ENCODE results near the gene IRS2. TPM values are rescaled to one million over a fixed set of nuclear protein-coding genes. Genes with fewer than 3 reads are reported as not detected.

IRS2 gene
- total RNA-seq, 2 experiments from 2014 or later = 0.63 to 2.7 TPM

DNA sequence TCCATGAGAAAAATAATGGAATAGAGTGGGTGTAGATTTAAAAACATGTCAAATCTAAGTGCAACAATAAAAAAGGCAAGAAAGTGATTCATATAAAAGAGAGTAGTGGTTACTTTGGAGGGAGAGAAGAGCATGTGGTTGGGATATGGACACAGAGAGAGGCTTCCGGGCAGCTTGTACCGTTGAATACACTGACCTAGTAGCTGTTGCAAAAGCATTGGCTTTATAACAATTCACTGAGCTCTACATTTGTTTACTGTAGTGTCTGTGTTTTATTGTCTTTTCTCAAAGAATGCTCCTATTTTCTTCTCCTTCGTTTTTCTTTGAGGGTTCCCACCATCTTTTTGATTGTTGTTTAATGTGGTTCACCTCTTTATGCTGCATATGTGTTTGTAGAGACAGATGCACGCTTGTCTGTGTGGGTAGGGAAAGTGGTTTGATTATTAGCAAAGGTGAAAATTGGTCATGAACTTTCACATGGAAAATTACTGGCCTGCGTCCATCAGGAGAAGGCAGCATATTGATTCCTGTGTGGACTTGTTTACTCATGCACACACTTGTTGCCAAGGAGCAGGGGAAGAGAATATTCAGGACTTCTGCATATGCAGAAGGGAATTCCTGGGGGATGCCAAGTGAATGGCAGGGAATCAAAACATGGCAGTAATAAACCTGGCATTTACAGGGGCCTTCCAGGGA lies 29.9 kb upstream of the IRS2 start:
- CTCF ChIA-PET (ENCODE audit: unreplicated experiment) = no interaction called here
- no peak for DNase-seq (ENCODE audit: low spot score)
- no peak overlapping the region for H3K27ac ChIP-seq (ENCODE audit: low read depth, low read length, poor library complexity, severe bottlenecking)
- H3K9me3 ChIP-seq (ENCODE audit: low read length) = no peaks in the 10 kb centered on the region
- no TSS peak for BruUV-seq (replicated peaks)
- no peaks in the 10 kb centered on the region for H3K9me2 ChIP-seq (ENCODE audit: insufficient read depth, low read length)
- intact Hi-C loops (cut with micrococcal nuclease; ENCODE audit: unreplicated experiment) = no loop called here
- no peaks in the 10 kb centered on the region for H4K20me1 ChIP-seq (ENCODE audit: insufficient read depth, low read length)
- no peak overlapping the region for H3K4me3 ChIP-seq (ENCODE audit: low read depth, low read length, poor library complexity, severe bottlenecking)
- no peak overlapping the region for H2AFZ ChIP-seq (ENCODE audit: low read length)
- POLR2A ChIA-PET = no interaction called here
- no peaks in the 10 kb centered on the region for H3K36me3 ChIP-seq (ENCODE audit: insufficient read depth, low read length)
- H3K4me1 ChIP-seq (ENCODE audit: insufficient read depth, low read length, poor library complexity, severe bottlenecking) = no peaks in the 10 kb centered on the region
- TF ChIP-seq, protein P1, sequence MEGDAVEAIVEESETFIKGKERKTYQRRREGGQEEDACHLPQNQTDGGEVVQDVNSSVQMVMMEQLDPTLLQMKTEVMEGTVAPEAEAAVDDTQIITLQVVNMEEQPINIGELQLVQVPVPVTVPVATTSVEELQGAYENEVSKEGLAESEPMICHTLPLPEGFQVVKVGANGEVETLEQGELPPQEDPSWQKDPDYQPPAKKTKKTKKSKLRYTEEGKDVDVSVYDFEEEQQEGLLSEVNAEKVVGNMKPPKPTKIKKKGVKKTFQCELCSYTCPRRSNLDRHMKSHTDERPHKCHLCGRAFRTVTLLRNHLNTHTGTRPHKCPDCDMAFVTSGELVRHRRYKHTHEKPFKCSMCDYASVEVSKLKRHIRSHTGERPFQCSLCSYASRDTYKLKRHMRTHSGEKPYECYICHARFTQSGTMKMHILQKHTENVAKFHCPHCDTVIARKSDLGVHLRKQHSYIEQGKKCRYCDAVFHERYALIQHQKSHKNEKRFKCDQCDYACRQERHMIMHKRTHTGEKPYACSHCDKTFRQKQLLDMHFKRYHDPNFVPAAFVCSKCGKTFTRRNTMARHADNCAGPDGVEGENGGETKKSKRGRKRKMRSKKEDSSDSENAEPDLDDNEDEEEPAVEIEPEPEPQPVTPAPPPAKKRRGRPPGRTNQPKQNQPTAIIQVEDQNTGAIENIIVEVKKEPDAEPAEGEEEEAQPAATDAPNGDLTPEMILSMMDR (conservative IDR thresholded peaks at IDR 0.05; ENCODE audit: low read length) = no peak
- no peak for TF ChIP-seq EZH2phosphoT487 (IDR thresholded peaks at IDR 0.05; ENCODE audit: borderline replicate concordance, low read depth, low read length)
- H3K79me2 ChIP-seq (ENCODE audit: insufficient read depth, low read depth, low read length) = no peaks in the 10 kb centered on the region
- H3K4me2 ChIP-seq (ENCODE audit: low read length) = no peak overlapping the region

- no TSS peak for BruUV-seq (replicated peaks)
- Histone ChIP-seq H3K27ac (ENCODE audit: low read depth, low read length, poor library complexity, severe bottlenecking) (no peak overlapping the region), H3K79me2 (ENCODE audit: insufficient read depth, low read depth, low read length) (no peaks in the 10 kb centered on the region), H3K4me2 (ENCODE audit: low read length) (no peak overlapping the region), H3K36me3 (ENCODE audit: insufficient read depth, low read length) (no peaks in the 10 kb centered on the region), H3K4me3 (ENCODE audit: low read depth, low read length, poor library complexity, severe bottlenecking) (no peak overlapping the region), H3K4me1 (ENCODE audit: insufficient read depth, low read length, poor library complexity, severe bottlenecking) (no peaks in the 10 kb centered on the region), H2AFZ (ENCODE audit: low read length) (no peak overlapping the region), H3K9me3 (ENCODE audit: low read length) (no peaks in the 10 kb centered on the region), H3K9me2 (ENCODE audit: insufficient read depth, low read length) (no peaks in the 10 kb centered on the region), H4K20me1 (ENCODE audit: insufficient read depth, low read length) (no peaks in the 10 kb centered on the region)
- DNase-seq (ENCODE audit: low spot score) = no peak
- POLR2A ChIA-PET = no interaction called here
- TF ChIP-seq, protein P1 (conservative IDR thresholded peaks at IDR 0.05; ENCODE audit: low read length) = no peak
- TF ChIP-seq EZH2phosphoT487 (IDR thresholded peaks at IDR 0.05; ENCODE audit: borderline replicate concordance, low read depth, low read length) = no peak
- intact Hi-C loops (cut with micrococcal nuclease; ENCODE audit: unreplicated experiment) = no loop called here
- CTCF ChIA-PET (ENCODE audit: unreplicated experiment) = no interaction called here
These were observed 29.3 kb upstream of the IRS2 start for GRCh38 chr13:109815651-109816050.

DNA sequence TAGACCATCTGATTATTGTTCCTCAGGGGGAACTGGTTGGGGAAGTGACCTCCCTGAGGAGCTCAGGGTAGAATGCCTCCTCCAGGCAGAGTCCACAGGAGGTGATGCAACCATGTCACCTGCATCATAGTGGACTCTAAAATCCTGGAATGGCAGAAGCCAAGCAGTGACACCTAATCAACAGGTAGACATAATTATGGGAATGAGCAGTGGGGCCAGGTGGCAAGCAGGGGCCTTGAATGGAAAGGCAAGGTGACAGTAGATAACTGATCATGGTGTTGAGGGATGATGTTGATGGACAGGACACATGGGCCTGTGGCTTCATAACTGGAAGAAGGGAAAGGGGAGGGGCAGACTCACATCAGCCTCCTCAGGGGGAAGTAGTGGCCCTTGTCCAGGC lies 27.3 kb upstream of the IRS2 start:
- no peak overlapping the region for H3K27ac ChIP-seq (ENCODE audit: low read depth, low read length, poor library complexity, severe bottlenecking)
- BruUV-seq (replicated peaks) = no TSS peak
- intact Hi-C loops (cut with micrococcal nuclease; ENCODE audit: unreplicated experiment) = no loop called here
- no peak overlapping the region for H2AFZ ChIP-seq (ENCODE audit: low read length)
- H3K9me2 ChIP-seq (ENCODE audit: insufficient read depth, low read length) = no peaks in the 10 kb centered on the region
- H3K79me2 ChIP-seq (ENCODE audit: insufficient read depth, low read depth, low read length) = no peaks in the 10 kb centered on the region
- POLR2A ChIA-PET = no interaction called here
- H3K9me3 ChIP-seq (ENCODE audit: low read length) = no peaks in the 10 kb centered on the region
- H3K4me2 ChIP-seq (ENCODE audit: low read length) = no peak overlapping the region
- CTCF ChIA-PET (ENCODE audit: unreplicated experiment) = no interaction called here
- H3K4me3 ChIP-seq (ENCODE audit: low read depth, low read length, poor library complexity, severe bottlenecking) = no peak overlapping the region
- H3K4me1 ChIP-seq (ENCODE audit: insufficient read depth, low read length, poor library complexity, severe bottlenecking) = no peaks in the 10 kb centered on the region
- no peak for DNase-seq (ENCODE audit: low spot score)
- H4K20me1 ChIP-seq (ENCODE audit: insufficient read depth, low read length) = no peaks in the 10 kb centered on the region
- H3K36me3 ChIP-seq (ENCODE audit: insufficient read depth, low read length) = no peaks in the 10 kb centered on the region
- TF ChIP-seq EZH2phosphoT487 (IDR thresholded peaks at IDR 0.05; ENCODE audit: borderline replicate concordance, low read depth, low read length) = no peak
- TF ChIP-seq, protein P1 (conservative IDR thresholded peaks at IDR 0.05; ENCODE audit: low read length) = no peak

All from OCI-LY7 (cell line).